Measurements from ENCODE around the gene CHCHD2.

CHCHD2 gene

GRCh38 chr7:56106108-56107073 is at the start of gene CHCHD2:
Gene CHCHD2, minus strand, starts transcription at chr7:56106476. Its CDS starts 63 bp downstream, at chr7:56106413.
- TF ChIP-seq, protein P1, sequence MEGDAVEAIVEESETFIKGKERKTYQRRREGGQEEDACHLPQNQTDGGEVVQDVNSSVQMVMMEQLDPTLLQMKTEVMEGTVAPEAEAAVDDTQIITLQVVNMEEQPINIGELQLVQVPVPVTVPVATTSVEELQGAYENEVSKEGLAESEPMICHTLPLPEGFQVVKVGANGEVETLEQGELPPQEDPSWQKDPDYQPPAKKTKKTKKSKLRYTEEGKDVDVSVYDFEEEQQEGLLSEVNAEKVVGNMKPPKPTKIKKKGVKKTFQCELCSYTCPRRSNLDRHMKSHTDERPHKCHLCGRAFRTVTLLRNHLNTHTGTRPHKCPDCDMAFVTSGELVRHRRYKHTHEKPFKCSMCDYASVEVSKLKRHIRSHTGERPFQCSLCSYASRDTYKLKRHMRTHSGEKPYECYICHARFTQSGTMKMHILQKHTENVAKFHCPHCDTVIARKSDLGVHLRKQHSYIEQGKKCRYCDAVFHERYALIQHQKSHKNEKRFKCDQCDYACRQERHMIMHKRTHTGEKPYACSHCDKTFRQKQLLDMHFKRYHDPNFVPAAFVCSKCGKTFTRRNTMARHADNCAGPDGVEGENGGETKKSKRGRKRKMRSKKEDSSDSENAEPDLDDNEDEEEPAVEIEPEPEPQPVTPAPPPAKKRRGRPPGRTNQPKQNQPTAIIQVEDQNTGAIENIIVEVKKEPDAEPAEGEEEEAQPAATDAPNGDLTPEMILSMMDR (IDR thresholded peaks at IDR 0.05): no peak

GRCh38 chr7:56127241-56127975 is 21.1 kb upstream of the CHCHD2 start:
- TF ChIP-seq, protein P1 (IDR thresholded peaks at IDR 0.05): no peak

DNA sequence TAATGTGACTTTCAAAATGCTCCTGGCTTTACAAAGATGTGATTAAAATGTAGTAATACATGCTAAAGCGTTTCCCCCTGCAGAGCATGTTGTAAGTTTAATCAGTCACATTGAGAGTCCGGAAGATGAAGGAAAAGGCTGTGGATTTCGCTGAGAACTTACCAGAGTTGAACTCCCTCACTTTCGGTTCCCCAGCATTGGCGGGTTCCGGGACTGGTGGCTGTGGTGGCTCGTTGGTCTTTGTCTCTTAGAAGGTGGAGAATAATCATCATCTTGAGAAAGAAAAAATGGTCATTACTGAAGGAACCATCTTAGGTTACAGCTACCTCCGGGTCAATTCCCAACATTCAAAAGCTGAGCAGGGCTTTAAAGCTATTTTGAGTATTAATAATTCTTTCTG is 19.6 kb upstream of the CHCHD2 start:
- TF ChIP-seq, protein P1 (IDR thresholded peaks at IDR 0.05): no peak

- TF ChIP-seq, protein P1 (IDR thresholded peaks at IDR 0.05): no peak
These were observed 18.7 kb upstream of the CHCHD2 start for GRCh38 chr7:56124981-56125380.

GRCh38 chr7:56121440-56121839 is 15.2 kb upstream of the CHCHD2 start:
- TF ChIP-seq, protein P1 (IDR thresholded peaks at IDR 0.05): no peak

DNA sequence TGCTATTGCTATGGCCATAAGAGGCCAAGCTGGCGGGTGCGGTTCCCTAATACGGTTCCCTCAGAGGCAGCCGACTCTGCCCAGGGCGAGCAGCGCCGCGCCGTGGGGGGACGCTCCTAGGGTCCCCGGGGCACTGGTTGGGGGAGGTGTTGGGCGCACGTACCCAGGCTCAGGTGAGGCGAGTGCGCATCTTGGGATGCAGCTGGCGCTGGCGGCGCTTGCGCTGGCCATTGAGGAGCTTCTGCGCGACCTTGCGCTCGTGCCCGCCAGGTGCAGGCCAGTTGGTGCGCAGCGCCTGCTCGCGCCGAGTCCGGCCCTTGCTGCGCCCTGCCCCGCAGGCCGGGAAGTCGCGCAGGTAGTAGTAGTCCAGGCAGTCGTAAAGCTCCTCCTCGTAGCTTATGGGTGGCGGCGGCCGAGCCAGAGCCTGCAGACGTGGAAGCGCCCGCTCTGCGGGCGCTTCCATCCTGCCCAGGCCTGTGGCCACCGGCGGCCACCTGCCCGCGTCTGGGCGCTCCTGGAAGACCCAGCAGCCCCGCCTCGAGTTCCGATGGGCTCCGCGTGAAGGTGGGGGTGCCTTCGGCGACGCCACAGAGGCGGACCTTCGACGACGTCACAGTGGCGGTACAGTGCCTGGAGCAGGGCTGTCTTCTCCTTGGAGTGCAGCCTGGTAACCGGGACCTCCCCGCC is 9.7 kb upstream of the CHCHD2 start, which contains the start of gene NUPR2:
Gene NUPR2 (minus strand): TSS at position 566 of the 687 bp plus-strand sequence. CDS start 103 bp downstream, at position 463.
- TF ChIP-seq, protein P1 (IDR thresholded peaks at IDR 0.05): no peak

GRCh38 chr7:56110611-56111010 is 4.3 kb upstream of the CHCHD2 start:
- TF ChIP-seq, protein P1 (IDR thresholded peaks at IDR 0.05): no peak

Measured in LNCAP (cell line).